ENCODE measurements around the gene ATAD3C.

DNA sequence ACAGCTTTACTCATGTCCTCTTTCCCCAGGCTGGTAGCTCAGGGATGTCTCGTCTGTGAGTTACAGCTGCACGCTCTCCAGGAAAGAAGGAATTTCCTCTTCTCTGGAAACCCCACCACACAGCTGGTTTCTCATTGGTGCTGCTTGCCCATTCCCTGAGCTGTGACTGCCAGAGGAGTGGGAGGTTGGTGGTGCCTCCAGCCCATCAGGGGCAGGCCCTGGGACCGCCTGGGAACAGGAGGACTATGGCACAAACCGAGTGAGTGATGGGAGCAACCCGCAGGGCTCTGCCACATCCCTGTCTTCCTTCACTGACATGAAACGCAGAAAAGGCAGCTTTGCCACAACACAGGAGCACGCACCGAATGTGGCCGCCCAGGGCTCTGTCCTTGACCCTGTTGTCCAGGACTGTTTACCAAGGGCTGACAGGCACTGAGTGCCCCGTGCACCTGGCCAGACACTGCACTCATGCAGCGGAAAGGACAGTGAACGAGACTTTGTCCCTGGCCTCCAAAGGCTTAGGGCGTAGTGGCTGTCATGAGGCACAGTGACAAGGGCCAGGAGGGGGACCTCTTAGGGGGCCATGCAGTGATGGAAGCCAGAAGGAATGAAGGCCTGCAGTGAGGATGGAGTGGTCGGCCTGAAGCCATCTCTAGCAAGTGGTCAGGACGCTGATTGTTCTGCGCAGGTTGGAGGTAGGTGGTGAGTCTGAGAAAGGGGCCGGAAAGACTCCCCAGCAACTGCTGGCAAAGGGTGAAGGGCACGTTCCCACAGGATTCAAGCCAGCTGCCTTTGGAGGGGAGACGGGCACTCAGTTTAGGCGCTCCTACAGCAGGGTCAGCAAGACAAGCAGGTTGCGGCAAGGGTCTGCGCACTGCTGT is 48.7 kb upstream of the ATAD3C start:
- no peak for TF ChIP-seq RFX5 (IDR thresholded peaks at IDR 0.05; ENCODE audit: low read depth, low read length)
- TF ChIP-seq CEBPB (IDR thresholded peaks at IDR 0.05; ENCODE audit: low read depth, low read length): no peak
- TF ChIP-seq, protein P1, sequence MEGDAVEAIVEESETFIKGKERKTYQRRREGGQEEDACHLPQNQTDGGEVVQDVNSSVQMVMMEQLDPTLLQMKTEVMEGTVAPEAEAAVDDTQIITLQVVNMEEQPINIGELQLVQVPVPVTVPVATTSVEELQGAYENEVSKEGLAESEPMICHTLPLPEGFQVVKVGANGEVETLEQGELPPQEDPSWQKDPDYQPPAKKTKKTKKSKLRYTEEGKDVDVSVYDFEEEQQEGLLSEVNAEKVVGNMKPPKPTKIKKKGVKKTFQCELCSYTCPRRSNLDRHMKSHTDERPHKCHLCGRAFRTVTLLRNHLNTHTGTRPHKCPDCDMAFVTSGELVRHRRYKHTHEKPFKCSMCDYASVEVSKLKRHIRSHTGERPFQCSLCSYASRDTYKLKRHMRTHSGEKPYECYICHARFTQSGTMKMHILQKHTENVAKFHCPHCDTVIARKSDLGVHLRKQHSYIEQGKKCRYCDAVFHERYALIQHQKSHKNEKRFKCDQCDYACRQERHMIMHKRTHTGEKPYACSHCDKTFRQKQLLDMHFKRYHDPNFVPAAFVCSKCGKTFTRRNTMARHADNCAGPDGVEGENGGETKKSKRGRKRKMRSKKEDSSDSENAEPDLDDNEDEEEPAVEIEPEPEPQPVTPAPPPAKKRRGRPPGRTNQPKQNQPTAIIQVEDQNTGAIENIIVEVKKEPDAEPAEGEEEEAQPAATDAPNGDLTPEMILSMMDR (conservative IDR thresholded peaks at IDR 0.05; ENCODE audit: low read depth, low read length): no peak
- TF ChIP-seq POLR2A (IDR thresholded peaks at IDR 0.05; ENCODE audit: low read depth, low read length): no peak
- no peak for TF ChIP-seq RAD21 (IDR thresholded peaks at IDR 0.05; ENCODE audit: low read length)
- TF ChIP-seq NFE2L2 (IDR thresholded peaks at IDR 0.05; ENCODE audit: low read depth, low read length): no peak
- TF ChIP-seq SMC3 (IDR thresholded peaks at IDR 0.05; ENCODE audit: low read depth, low read length): no peak
- no peak for TF ChIP-seq BHLHE40 (IDR thresholded peaks at IDR 0.05; ENCODE audit: low read depth, low read length)
- TF ChIP-seq, protein P2, sequence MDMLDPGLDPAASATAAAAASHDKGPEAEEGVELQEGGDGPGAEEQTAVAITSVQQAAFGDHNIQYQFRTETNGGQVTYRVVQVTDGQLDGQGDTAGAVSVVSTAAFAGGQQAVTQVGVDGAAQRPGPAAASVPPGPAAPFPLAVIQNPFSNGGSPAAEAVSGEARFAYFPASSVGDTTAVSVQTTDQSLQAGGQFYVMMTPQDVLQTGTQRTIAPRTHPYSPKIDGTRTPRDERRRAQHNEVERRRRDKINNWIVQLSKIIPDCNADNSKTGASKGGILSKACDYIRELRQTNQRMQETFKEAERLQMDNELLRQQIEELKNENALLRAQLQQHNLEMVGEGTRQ (IDR thresholded peaks at IDR 0.05; ENCODE audit: low read depth, low read length): no peak
- TF ChIP-seq ELK1 (IDR thresholded peaks at IDR 0.05; ENCODE audit: borderline replicate concordance, low read depth, low read length): no peak
- TF ChIP-seq MXI1 (IDR thresholded peaks at IDR 0.05; ENCODE audit: borderline replicate concordance, low read depth, low read length): no peak
- TF ChIP-seq MAFK (IDR thresholded peaks at IDR 0.05; ENCODE audit: low read depth, low read length): no peak
- TF ChIP-seq MAZ (IDR thresholded peaks at IDR 0.05; ENCODE audit: borderline replicate concordance, low read depth, low read length): no peak
